ENCODE results near the gene SDS. TPM values are rescaled to one million over a fixed set of nuclear protein-coding genes. Genes with fewer than 3 reads are reported as not detected.

Gene SDS
- total RNA-seq, 4 donors from 2014 or later, result not detected

DNA sequence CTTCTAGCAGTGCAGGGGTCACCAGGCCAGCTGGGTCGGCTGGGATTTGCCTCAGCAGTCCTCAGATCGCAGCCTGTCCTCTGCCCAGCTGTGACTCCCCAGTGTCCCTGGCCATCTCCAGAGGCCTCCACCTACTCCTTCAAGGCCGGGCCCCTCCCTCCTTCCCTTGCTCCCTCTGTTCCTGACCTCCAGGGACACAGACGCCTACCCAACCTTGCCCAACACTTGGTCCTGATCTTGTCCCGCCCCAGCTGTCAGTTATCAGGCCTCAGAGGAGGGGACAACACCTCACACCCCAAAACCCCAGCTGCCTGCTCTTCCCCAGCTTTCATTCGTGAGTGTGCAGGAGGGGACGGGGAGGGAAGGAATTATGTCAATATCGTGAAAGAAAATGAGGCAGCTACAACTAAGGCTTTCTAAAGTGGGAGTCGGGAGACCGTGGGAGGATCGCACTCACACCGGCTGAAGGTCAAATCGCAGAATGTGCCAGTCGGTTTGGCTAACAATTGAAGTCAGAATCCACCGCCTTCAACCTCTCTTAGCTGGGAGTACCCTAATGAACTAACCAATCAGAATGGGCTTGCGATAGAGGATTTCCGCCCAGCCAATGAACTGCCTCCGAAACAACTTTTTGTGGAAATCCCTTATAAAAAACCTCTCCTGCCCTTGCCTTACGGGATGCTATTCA lies 54.7 kb downstream of the SDS start:
- H3K27ac ChIP-seq, result no peak overlapping the region
- no peaks in the 10 kb centered on the region for H3K9me3 ChIP-seq
- H3K4me1 ChIP-seq, result no peaks in the 10 kb centered on the region
- no peaks in the 10 kb centered on the region for H3K27me3 ChIP-seq
- DNase-seq, result no peak
- H3K4me3 ChIP-seq, result no peak overlapping the region
- no peaks in the 10 kb centered on the region for H3K36me3 ChIP-seq
- intact Hi-C loops (cut with DNase I; ENCODE audit: low total_unique reads), result no loop called here
- TF ChIP-seq, protein P1, sequence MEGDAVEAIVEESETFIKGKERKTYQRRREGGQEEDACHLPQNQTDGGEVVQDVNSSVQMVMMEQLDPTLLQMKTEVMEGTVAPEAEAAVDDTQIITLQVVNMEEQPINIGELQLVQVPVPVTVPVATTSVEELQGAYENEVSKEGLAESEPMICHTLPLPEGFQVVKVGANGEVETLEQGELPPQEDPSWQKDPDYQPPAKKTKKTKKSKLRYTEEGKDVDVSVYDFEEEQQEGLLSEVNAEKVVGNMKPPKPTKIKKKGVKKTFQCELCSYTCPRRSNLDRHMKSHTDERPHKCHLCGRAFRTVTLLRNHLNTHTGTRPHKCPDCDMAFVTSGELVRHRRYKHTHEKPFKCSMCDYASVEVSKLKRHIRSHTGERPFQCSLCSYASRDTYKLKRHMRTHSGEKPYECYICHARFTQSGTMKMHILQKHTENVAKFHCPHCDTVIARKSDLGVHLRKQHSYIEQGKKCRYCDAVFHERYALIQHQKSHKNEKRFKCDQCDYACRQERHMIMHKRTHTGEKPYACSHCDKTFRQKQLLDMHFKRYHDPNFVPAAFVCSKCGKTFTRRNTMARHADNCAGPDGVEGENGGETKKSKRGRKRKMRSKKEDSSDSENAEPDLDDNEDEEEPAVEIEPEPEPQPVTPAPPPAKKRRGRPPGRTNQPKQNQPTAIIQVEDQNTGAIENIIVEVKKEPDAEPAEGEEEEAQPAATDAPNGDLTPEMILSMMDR (IDR thresholded peaks at IDR 0.05), result no peak
- TF ChIP-seq POLR2A (IDR thresholded peaks at IDR 0.05), result no peak

DNA sequence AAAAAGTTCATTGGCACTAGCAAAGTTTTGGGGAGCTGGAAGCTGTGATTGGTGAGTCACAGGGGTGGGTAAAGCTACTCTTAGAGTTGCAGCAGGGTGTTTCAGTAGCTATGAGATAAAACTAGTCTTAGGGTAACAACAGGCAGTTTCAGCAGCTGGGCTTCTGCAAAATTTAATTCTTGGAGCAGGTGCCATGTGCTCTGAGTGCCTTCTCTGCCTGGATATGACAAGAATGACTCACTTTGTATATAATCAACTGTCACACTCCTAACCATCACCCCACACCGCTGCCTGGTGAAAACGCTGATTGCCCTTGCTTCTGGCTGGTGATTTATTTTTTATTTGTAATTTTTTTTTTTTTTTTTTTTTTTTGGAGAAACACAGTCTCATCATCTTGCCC lies 55.8 kb downstream of the SDS start:
- Histone ChIP-seq H3K27me3 (no peaks in the 10 kb centered on the region), H3K27ac (no peak overlapping the region), H3K4me1 (no peaks in the 10 kb centered on the region), H3K36me3 (no peaks in the 10 kb centered on the region), H3K9me3 (no peaks in the 10 kb centered on the region), H3K4me3 (no peak overlapping the region)
- no peak for DNase-seq
- TF ChIP-seq, protein P1 (IDR thresholded peaks at IDR 0.05), result no peak
- no peak for TF ChIP-seq POLR2A (IDR thresholded peaks at IDR 0.05)
- intact Hi-C loops (cut with DNase I; ENCODE audit: low total_unique reads), result no loop called here

DNA sequence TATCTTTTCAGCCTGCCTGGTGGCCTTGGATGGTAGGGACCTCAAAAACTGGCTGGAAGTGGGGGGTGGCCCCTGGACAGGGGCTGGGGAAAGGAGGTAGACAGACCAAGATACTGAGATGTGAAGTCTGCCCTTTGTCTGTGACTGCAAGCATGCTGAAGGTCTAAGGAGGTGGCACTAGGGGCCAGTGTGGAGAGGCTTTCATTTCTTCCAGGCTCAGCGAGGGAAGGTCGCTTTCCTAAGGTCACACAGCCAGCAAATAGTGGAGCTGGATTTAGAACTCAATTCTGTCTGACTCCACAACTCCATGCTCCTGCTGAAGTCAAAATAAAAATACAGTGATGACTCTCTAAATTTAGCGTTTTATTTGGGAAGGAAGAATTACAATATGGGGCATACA lies 56.6 kb downstream of the SDS start:
- H3K9me3 ChIP-seq, result no peaks in the 10 kb centered on the region
- no peak for DNase-seq
- no peaks in the 10 kb centered on the region for H3K27me3 ChIP-seq
- H3K36me3 ChIP-seq, result no peaks in the 10 kb centered on the region
- no peak overlapping the region for H3K4me3 ChIP-seq
- TF ChIP-seq, protein P1 (IDR thresholded peaks at IDR 0.05), result no peak
- no peak for TF ChIP-seq POLR2A (IDR thresholded peaks at IDR 0.05)
- intact Hi-C loops (cut with DNase I; ENCODE audit: low total_unique reads), result no loop called here
- no peaks in the 10 kb centered on the region for H3K4me1 ChIP-seq
- H3K27ac ChIP-seq, result no peak overlapping the region

DNA sequence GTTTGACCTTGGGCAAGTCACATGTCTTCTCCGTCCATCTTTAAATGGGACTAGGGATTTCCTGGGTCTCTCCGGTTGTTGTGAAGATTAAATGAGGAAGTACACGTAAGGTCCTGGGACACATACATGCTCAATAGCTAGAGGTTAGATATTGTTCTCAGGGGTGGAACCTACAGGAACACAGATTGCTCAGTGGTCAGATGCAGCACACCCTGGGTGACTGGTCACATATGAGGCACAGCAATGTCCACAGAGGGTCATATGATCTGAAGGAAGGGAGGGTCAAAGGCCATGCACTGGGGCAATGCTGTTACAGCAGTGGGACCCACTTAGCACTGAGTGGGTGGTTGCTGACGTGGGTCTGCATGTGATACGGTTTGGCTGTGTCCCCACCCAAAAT lies 57.3 kb downstream of the SDS start:
- H3K36me3 ChIP-seq, result no peaks in the 10 kb centered on the region
- H3K27ac ChIP-seq, result no peak overlapping the region
- H3K27me3 ChIP-seq, result no peaks in the 10 kb centered on the region
- no peaks in the 10 kb centered on the region for H3K9me3 ChIP-seq
- no peak overlapping the region for H3K4me3 ChIP-seq
- DNase-seq, result no peak
- TF ChIP-seq POLR2A (IDR thresholded peaks at IDR 0.05), result no peak
- TF ChIP-seq, protein P1 (IDR thresholded peaks at IDR 0.05), result no peak
- H3K4me1 ChIP-seq, result no peaks in the 10 kb centered on the region
- intact Hi-C loops (cut with DNase I; ENCODE audit: low total_unique reads), result no loop called here

DNA sequence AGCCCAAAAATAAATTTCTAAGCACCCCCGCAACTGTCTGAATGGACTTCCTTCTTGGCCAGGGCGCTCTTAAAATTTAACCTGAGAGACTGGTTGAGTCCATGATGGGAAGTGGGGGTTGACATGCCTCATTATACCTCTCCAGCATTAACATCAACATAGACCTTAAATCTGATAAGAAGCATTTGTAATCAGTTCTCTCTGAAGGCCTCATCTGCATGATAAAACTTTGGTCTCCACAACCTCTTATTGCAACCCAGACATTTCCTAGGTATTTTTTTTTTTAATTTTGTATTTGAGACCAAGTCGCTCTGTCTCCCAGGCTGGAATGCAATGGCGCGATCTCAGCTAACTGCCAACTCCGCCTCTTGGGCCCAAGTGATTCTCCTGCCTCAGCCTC lies 58.4 kb downstream of the SDS start:
- H3K27me3 ChIP-seq, result no peaks in the 10 kb centered on the region
- no peaks in the 10 kb centered on the region for H3K9me3 ChIP-seq
- H3K27ac ChIP-seq, result no peak overlapping the region
- no peak for DNase-seq
- no peak for TF ChIP-seq POLR2A (IDR thresholded peaks at IDR 0.05)
- TF ChIP-seq, protein P1 (IDR thresholded peaks at IDR 0.05), result no peak
- intact Hi-C loops (cut with DNase I; ENCODE audit: low total_unique reads), result no loop called here
- H3K4me1 ChIP-seq, result no peaks in the 10 kb centered on the region
- H3K4me3 ChIP-seq, result no peak overlapping the region
- H3K36me3 ChIP-seq, result no peaks in the 10 kb centered on the region

Other genes with a start within 250 kb of the SDS start
- 10 to 100 TPM; 36.0 to 66.5 (median 59.0) TPM for gene DDX54, start 218.4 kb downstream of the SDS start, total RNA-seq
- 10 to 100 TPM in 3 of 4 donors, 1 to 10 TPM in 1; 5.0 to 19.0 (median 11.0) TPM for gene RITA1, start 218.2 kb downstream of the SDS start, total RNA-seq
- 10 to 100 TPM; 21.4 to 79.8 (median 52.9) TPM for gene TPCN1, start 182.4 kb downstream of the SDS start, total RNA-seq
- gene SLC8B1, start 68.8 kb downstream of the SDS start, total RNA-seq, result 10 to 100 TPM; 14.2 to 47.1 (median 36.2) TPM
- gene PLBD2, start 45.3 kb downstream of the SDS start, total RNA-seq, result 10 to 100 TPM; 20.7 to 38.6 (median 29.8) TPM
- 1 to 10 TPM in 1 of 4 donors, under 1 TPM in 2, not detected in 1; 0.26 to 3.0 (median 0.61) TPM for gene SDSL, start 18.5 kb upstream of the SDS start, total RNA-seq
- gene LHX5, start 68.0 kb upstream of the SDS start, total RNA-seq, result not detected